Endothelial cell (in vitro differentiated cells): ENCODE results near the gene ELMO3. TPM values are rescaled to one million over a fixed set of nuclear protein-coding genes. Genes with fewer than 3 reads are reported as not detected.

ENCODE experiments used
- DNase-seq: peaks from one replicate; pipeline ENCODE4 v3.0.0; 2021; ENCODE audit warnings: low spot score
- H3K27ac Mint-ChIP-seq: one replicate; pipeline ENCODE4 v1.8.0; 2021; ENCODE audit warnings: mixed read lengths, inconsistent platforms; ENCODE audit not compliant: unreplicated experiment
- H3K27me3 Mint-ChIP-seq: one replicate; pipeline ENCODE4 v1.8.0; 2021; ENCODE audit warnings: mild to moderate bottlenecking, moderate library complexity, mixed read lengths, inconsistent platforms; ENCODE audit not compliant: unreplicated experiment
- H3K36me3 Mint-ChIP-seq: one replicate; pipeline ENCODE4 v1.8.0; 2021; ENCODE audit warnings: mild to moderate bottlenecking, low read depth, mixed read lengths, inconsistent platforms; ENCODE audit not compliant: unreplicated experiment
- H3K4me1 Mint-ChIP-seq: one replicate; pipeline ENCODE4 v1.8.0; 2021; ENCODE audit warnings: mild to moderate bottlenecking, mixed read lengths, inconsistent platforms; ENCODE audit not compliant: unreplicated experiment
- H3K4me3 Mint-ChIP-seq: one replicate; pipeline ENCODE4 v1.8.0; 2021; ENCODE audit warnings: mild to moderate bottlenecking, mixed read lengths, inconsistent platforms; ENCODE audit not compliant: unreplicated experiment
- H3K9me3 Mint-ChIP-seq: one replicate; pipeline ENCODE4 v1.8.0; 2021; ENCODE audit warnings: mixed read lengths, inconsistent platforms; ENCODE audit not compliant: unreplicated experiment
- total RNA-seq: library from RNA; stranded (reverse); fragmentation: NEBNext Ultra II Directional; extraction: Animal tissue kit (Norgen Biotek cat#: 25700); gene quantifications from one replicate; pipeline ENCODE4 v1.2.1, GENCODE V29; 2021; ENCODE audit not compliant: unreplicated experiment
- TF ChIP-seq, protein P1 (sequence below): fragments of 200-600 bp; sonication (generic); IDR thresholded peaks from one replicate; pipeline ENCODE4 v1.5.0; 2021; ENCODE audit warnings: antibody characterized with exemption; ENCODE audit not compliant: unreplicated experiment

ELMO3 gene
- total RNA-seq, 1 donor from 2014 or later, result 25.3 TPM

DNA sequence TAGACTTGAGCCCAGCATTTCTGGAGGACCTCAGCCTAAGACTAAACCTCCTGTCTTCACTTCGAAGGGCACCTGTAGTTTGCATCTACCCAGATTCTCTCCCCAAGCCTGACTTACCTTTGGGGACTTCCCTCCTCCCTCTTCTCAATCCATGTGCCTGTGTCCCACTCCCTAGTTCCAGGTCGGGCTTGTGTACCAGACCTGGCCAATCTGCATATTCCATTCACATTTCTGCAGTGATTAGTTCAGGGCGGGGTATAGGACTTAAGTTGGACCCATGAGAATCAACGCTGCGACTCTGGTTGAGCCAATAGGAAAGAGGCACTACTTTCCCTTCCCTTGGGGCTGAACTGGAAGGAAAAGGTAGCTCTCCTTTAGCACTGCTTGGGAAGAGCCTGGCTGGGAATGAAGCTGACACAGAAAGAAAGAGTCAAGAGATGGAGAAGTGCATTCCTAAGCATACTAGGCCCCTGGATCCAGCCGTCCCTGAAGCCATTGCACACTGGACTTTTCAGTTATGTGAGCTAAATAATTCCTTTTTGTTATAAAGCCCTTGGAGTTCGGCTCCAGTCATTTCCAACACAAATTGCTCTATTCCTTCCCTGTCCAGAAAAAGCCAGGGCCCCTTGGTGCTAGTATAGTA is 41.7 kb upstream of the ELMO3 start:
- Mint-ChIP-seq H3K27ac (no peak overlapping the region), H3K36me3 (peaks cover 4% of the 10 kb centered on the region), H3K4me1 (peaks cover 16% of the 10 kb centered on the region), H3K9me3 (no peaks in the 10 kb centered on the region), H3K4me3 (peak overlapping the region; percentile 51), H3K27me3 (peaks cover 44% of the 10 kb centered on the region)
- no peak for DNase-seq
- TF ChIP-seq, protein P1, sequence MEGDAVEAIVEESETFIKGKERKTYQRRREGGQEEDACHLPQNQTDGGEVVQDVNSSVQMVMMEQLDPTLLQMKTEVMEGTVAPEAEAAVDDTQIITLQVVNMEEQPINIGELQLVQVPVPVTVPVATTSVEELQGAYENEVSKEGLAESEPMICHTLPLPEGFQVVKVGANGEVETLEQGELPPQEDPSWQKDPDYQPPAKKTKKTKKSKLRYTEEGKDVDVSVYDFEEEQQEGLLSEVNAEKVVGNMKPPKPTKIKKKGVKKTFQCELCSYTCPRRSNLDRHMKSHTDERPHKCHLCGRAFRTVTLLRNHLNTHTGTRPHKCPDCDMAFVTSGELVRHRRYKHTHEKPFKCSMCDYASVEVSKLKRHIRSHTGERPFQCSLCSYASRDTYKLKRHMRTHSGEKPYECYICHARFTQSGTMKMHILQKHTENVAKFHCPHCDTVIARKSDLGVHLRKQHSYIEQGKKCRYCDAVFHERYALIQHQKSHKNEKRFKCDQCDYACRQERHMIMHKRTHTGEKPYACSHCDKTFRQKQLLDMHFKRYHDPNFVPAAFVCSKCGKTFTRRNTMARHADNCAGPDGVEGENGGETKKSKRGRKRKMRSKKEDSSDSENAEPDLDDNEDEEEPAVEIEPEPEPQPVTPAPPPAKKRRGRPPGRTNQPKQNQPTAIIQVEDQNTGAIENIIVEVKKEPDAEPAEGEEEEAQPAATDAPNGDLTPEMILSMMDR, result no peak

DNA sequence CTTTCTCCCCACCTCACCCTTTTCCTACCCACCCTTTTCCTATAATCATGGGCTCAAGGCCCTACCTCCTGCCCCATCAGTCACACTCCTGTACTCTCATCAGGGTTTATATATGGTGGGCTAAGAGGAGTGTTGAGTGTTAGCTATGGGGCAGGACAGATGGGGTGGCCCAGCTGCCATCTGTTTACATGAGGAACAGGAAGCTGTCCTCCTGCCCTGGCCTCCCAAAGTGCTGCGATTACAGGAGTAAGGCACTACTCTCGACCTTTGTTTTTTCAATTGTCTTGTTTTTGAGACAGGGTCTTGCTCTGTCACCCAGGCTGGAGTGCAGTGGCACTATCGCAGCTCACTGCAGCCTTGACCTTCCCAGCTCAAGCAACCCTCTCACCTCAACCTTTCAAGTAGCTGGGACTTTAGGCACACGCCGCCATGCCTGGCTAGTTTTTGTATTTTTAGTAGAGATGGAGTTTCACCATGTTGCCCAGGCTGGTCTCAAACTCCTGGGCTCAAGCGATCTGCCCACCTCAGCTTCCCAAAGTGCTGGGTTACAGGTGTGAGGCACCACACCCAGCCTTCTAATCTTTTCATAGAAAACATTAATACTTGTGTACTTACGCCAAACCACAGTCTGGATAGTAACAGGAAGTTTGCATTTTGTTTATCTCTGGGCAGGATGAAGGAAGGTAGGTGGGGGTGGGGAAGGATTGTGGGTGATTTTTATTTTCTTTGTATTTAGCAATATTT is 40.9 kb upstream of the ELMO3 start:
- H3K4me3 Mint-ChIP-seq, result peak overlapping the region; percentile 87
- H3K4me1 Mint-ChIP-seq, result peaks cover 19% of the 10 kb centered on the region
- H3K27ac Mint-ChIP-seq, result peak overlapping the region; percentile 36
- TF ChIP-seq, protein P1, result no peak
- peaks cover 40% of the 10 kb centered on the region for H3K27me3 Mint-ChIP-seq
- peaks cover 4% of the 10 kb centered on the region for H3K36me3 Mint-ChIP-seq
- no peaks in the 10 kb centered on the region for H3K9me3 Mint-ChIP-seq
- no peak for DNase-seq

DNA sequence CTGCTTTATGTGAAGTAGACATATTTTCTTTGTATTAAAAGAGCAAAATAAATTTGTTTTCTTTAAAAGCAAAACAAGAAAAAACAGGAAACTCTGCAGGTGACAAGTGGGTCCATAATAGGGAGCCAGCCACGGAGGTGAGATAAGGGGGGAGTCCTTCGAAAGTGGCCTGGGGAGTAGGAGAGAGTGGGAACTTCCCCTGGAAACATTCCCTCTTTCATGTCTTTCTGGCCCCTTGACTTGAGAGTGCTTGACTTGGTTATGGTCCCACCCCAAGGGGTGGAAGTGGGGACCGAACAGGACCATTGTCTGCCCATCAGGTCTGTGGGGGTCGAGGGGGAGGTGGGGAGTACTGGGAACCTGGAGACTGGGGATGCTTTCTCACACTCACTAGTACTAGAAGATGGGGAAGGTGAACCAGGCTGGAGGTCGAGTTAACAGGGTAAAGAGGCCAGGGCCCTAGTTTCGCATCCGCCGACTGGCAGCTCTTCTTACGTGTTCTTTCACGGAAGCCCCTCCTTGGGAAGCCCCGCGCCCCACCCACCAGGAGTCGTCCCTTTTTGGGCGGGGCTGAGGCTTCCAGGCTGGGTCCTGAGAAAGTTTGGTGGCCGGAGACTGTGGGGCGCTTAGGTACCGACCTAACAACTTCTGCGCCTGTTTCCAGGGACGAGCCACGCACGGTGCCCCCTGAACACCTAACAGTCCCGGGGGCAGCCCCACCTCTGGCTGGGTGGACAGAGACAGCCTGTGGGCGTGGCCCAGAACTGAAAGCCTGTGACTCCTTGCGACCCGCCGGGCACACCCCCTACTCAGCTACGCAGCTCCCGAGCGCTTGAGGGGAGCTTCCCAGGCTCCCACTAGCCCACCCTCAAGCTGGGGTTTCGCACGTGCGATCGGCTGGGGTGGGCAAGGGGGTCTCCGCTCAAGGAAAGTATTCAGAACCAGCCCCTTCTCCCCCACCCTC is 40.0 kb upstream of the ELMO3 start:
- H3K4me1 Mint-ChIP-seq, result peaks cover 19% of the 10 kb centered on the region
- H3K36me3 Mint-ChIP-seq, result peaks cover 4% of the 10 kb centered on the region
- DNase-seq, result no peak
- peak overlapping the region; percentile 87 for H3K4me3 Mint-ChIP-seq
- no peaks in the 10 kb centered on the region for H3K9me3 Mint-ChIP-seq
- H3K27ac Mint-ChIP-seq, result no peak overlapping the region
- TF ChIP-seq, protein P1, result no peak
- H3K27me3 Mint-ChIP-seq, result peaks cover 38% of the 10 kb centered on the region

DNA sequence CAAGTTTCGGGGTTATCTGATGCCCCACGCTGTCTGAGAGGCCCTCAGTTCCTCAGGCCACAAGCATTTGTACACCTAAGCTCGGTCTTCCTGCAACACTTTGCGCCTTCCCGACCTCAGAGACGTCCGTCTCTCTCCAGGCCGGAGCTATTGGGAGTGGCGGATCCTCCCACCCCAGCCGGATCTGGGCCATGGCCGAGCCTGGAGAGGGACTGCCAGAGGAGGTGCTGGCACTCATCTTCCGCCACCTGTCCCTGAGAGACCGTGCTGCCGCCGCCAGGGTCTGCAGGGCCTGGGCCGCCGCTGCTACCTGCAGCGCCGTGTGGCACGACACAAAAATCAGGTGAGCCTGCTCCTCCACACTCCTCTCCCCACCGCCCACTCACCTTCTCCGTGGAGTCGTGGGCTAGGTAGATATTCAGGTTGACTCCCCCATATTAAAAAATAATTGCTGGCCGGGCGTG is 37.3 kb upstream of the ELMO3 start:
- H3K36me3 Mint-ChIP-seq, result peaks cover 4% of the 10 kb centered on the region
- DNase-seq, result no peak
- no peak overlapping the region for H3K27ac Mint-ChIP-seq
- no peak overlapping the region for H3K4me3 Mint-ChIP-seq
- peaks cover 19% of the 10 kb centered on the region for H3K4me1 Mint-ChIP-seq
- TF ChIP-seq, protein P1, result no peak
- peaks cover 34% of the 10 kb centered on the region for H3K27me3 Mint-ChIP-seq
- no peaks in the 10 kb centered on the region for H3K9me3 Mint-ChIP-seq
